Adrenal gland (tissue), 12 donors: ENCODE measurements around the gene TMEM120B. TPM values are rescaled to one million over a fixed set of nuclear protein-coding genes. Genes with fewer than 3 reads are reported as not detected.

Experiments
- DNase-seq, 7 donors: peaks; one replicate each; pipeline ENCODE4 v3.0.0-alpha.2; 2019 to 2020
- H3K27ac ChIP-seq, 5 donors: fragments of 200-600 bp; sonication (generic) in 4 of 5; 1 replicate in 3 of 5; 2 replicates in 2 of 5; pipeline versions ENCODE4 v1.5.1 to v1.8.0; 2016 to 2020; ENCODE audit warnings: mild to moderate bottlenecking in 1 of 5
- H3K27me3 ChIP-seq: fragments of 200-600 bp; 2 replicates; pipeline ENCODE4 v1.8.0; 2021
- H3K36me3 ChIP-seq, 2 donors: fragments of 200-600 bp; replicated peaks in 1 of 2; 1 replicate in 1 of 2; 2 replicates in 1 of 2; pipeline versions ENCODE4 v1.5.1 to v1.8.0; 2018 to 2022
- H3K4me1 ChIP-seq, 2 donors: fragments of 200-600 bp; replicated peaks in 1 of 2; 1 replicate in 1 of 2; 2 replicates in 1 of 2; pipeline versions ENCODE4 v1.5.1 to v1.8.0; 2018 to 2021
- H3K4me3 ChIP-seq, 4 donors: fragments of 200-600 bp; sonication (generic) in 3 of 4; one replicate each; pipeline ENCODE4 v1.5.1; 2016 to 2018
- H3K9me3 ChIP-seq, 3 donors: fragments of 200-600 bp; sonication (generic) in 1 of 3; replicated peaks in 1 of 3; 1 replicate in 2 of 3; 2 replicates in 1 of 3; pipeline versions ENCODE4 v1.5.1 to v1.8.0; 2016 to 2021
- POLR2A ChIP-seq, 2 donors: fragments of 450-650 bp; IDR thresholded peaks; one replicate each; pipeline ENCODE4 v1.6.1; 2017; ENCODE audit warnings: antibody characterized with exemption in 2 of 2, mild to moderate bottlenecking in 2 of 2, moderate library complexity in 1 of 2
- WGBS, 4 donors: extraction: QIAGEN DNeasy Blood & Tissue Kit in 2 of 4; methylation state at CpG; one replicate each; pipeline versions ENCODE4 v1.1.5 to v1.1.7; 2013 to 2017; 5-methylcytosine and 5-hydroxymethylcytosine counted together
- intact Hi-C, 2 donors: fragments of 100-400 bp; cut with DNase I; formaldehyde crosslinking; loops; one replicate each; pipeline versions ENCODE4 v1.14.1 to v1.15.0; 2022 to 2023
- polyA plus RNA-seq, 3 donors: library from polyadenylated mRNA; stranded (reverse); fragments of 200-250 nt in 2 of 3; fragments of 350-450 nt in 1 of 3; fragmentation: Illumina TruSeq in 1 of 3; extraction: RNeasy Lipid Tissue Mini Kit (QIAGEN cat#74804) in 1 of 3; gene quantifications; one replicate each; pipeline ENCODE4 v1.2.3, GENCODE V29; 2013 to 2014
- total RNA-seq, 9 donors: library from RNA; depleted of rRNA in 4 of 9; stranded (reverse); fragments of >200 nt in 4 of 9; fragments of 120-200 nt in 1 of 9; fragmentation: NEBNext Ultra II Directional in 1 of 9; extraction: Animal tissue kit (Norgen Biotek cat#: 25700) in 1 of 9; gene quantifications; one replicate each; pipeline versions ENCODE4 v1.1.0 to v1.2.4, GENCODE V29; 2013 to 2023
- TF ChIP-seq, protein P1 (sequence below), 6 experiments: fragments of 450-650 bp in 4 of 6; fragments of 200-600 bp in 2 of 6; sonication (generic) in 1 of 6; IDR thresholded peaks; 1 replicate in 5 of 6; 2 replicates in 1 of 6; pipeline versions ENCODE4 v1.5.1 to v1.8.0; 2016 to 2021; ENCODE audit warnings: antibody characterized with exemption in 6 of 6, mild to moderate bottlenecking in 2 of 6, moderate library complexity in 1 of 6
- donor health status: healthy with polysubstance abuse.
- donor health status: Bipolar disorder and iron deficiency.
- donor health status: DM: yes; HTN: yes; CAD: no.
- donor health status: DM: no; HTN: no; CAD: no.
- donor health status: DM: no; HTN: no; CAD: no.
- donor health status: DM: yes; HTN: yes; CAD: no.

The TMEM120B gene
- total and polyA plus RNA-seq, 12 donors = 4.6 to 19.7 (median 8.7) TPM

DNA sequence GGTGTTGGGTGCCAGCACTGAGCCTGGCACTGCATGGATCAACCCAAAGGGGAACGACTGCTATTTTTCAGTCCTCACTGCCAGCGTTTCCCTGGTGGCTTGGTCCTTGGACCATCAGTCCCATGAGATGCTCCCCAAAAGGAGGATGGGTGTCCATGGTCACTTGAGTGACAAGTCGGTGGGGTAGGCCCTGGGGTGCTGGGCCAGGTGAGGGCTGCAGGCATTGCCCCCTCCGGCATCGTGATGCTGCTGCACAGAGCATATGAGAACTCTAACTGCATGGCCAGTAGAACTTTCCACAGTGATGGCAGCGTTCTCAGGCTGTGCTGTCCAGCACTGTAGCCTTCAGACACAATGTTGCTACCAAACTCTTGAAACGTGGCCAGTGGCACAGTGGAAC is 107.5 kb downstream of the TMEM120B start:
- WGBS, 4 donors = 82 to 93% (median 89%) methylated on average over 5 to 7 of the region's 7 CpGs

DNA sequence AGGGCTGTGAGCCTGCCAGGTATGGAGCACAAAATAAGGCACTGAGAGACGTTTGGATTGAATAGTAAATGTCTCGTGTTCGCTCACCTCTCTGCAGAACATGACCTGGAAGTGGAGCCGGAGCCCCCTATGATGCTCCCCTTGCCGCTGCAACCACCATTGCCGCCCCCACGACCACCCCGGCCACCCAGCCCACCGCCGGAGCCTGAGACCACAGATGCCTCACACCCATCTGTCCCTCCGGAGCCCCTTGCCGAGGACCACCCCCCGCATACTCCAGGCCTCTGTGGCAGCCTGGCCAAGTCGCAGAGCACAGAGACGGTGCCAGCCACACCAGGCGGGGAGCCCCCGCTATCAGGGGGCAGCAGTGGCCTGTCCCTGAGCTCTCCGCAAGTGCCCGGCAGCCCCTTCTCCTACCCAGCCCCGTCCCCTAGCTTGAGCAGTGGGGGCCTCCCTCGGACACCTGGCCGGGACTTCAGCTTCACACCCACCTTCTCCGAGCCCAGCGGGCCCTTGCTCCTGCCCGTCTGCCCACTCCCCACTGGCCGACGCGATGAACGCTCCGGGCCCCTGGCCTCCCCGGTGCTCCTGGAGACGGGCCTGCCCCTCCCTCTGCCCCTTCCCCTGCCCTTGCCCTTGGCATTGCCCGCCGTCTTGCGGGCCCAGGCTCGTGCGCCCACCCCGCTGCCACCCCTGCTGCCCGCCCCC is 110.0 kb downstream of the TMEM120B start:
- Histone ChIP-seq H3K36me3 (peaks cover 0 to 83% of the 10 kb centered on the region in 2 donors), H3K4me3 (no peak overlapping the region), H3K27ac (no peak overlapping the region), H3K9me3 (no peaks in the 10 kb centered on the region), H3K4me1 (no peaks in the 10 kb centered on the region), H3K27me3 (no peaks in the 10 kb centered on the region)
- intact Hi-C loops = no loop called here
- TF ChIP-seq, protein P1, sequence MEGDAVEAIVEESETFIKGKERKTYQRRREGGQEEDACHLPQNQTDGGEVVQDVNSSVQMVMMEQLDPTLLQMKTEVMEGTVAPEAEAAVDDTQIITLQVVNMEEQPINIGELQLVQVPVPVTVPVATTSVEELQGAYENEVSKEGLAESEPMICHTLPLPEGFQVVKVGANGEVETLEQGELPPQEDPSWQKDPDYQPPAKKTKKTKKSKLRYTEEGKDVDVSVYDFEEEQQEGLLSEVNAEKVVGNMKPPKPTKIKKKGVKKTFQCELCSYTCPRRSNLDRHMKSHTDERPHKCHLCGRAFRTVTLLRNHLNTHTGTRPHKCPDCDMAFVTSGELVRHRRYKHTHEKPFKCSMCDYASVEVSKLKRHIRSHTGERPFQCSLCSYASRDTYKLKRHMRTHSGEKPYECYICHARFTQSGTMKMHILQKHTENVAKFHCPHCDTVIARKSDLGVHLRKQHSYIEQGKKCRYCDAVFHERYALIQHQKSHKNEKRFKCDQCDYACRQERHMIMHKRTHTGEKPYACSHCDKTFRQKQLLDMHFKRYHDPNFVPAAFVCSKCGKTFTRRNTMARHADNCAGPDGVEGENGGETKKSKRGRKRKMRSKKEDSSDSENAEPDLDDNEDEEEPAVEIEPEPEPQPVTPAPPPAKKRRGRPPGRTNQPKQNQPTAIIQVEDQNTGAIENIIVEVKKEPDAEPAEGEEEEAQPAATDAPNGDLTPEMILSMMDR (IDR thresholded peaks at IDR 0.05) = no peak
- TF ChIP-seq POLR2A (IDR thresholded peaks at IDR 0.05) = no peak
- peak in 1 of 7 donors; percentile 15 for DNase-seq
- WGBS, 4 donors = 85 to 90% (median 88%) methylated on average over 25 to 39 of the region's 39 CpGs

More for the DNA sequence above, 107.5 kb downstream of the TMEM120B start:
- no peaks in the 10 kb centered on the region for H3K27me3 ChIP-seq
- H3K27ac ChIP-seq = no peak overlapping the region
- intact Hi-C loops = no loop called here
- H3K9me3 ChIP-seq = no peaks in the 10 kb centered on the region
- H3K4me3 ChIP-seq = no peak overlapping the region
- no peaks in the 10 kb centered on the region for H3K4me1 ChIP-seq
- peaks cover 0 to 95% of the 10 kb centered on the region in 2 donors for H3K36me3 ChIP-seq
- peak in 1 of 7 donors; percentile 6 for DNase-seq
- no peak for TF ChIP-seq POLR2A (IDR thresholded peaks at IDR 0.05)
- TF ChIP-seq, protein P1 (IDR thresholded peaks at IDR 0.05) = no peak

DNA sequence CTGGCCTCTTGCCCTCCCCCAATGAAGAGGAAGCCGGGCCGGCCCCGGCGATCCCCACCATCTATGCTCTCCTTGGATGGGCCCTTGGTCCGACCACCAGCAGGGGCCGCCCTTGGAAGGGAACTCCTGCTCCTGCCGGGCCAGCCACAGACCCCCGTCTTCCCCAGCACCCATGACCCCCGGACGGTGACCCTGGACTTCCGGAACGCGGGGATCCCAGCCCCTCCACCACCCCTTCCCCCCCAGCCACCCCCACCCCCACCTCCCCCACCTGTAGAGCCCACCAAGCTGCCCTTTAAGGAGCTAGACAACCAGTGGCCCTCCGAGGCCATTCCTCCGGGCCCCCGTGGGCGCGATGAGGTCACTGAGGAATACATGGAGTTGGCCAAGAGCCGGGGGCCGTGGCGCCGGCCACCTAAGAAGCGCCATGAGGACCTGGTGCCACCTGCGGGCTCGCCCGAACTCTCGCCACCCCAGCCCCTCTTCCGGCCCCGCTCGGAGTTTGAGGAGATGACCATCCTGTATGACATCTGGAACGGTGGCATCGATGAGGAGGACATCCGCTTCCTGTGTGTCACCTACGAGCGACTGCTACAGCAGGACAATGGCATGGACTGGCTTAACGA is 110.7 kb downstream of the TMEM120B start:
- 84 to 94% (median 87%) methylated on average over 6 to 36 of the region's 36 CpGs for WGBS, 4 donors

DNA sequence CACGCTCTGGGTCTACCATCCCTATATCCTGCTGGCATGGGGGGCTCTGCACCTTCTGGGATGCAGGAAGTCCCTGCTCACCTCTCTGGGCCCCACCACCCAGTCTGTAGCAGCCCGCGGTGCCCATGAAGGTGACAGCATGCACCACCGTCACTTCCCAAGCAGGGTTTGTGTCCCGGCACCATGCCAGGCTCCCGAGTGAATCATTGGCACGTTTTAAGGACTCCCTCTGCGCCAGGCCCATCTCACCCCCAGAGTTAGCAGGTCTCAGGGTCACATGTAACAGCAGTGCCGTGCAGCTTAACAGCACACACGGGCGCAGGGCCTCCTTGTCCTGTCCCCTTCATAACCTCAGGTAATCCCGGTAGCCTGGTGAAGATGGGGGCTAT is 111.2 kb downstream of the TMEM120B start:
- TF ChIP-seq POLR2A (IDR thresholded peaks at IDR 0.05) = no peak
- TF ChIP-seq, protein P1 (IDR thresholded peaks at IDR 0.05) = no peak
- H3K36me3 ChIP-seq = peaks cover 0 to 83% of the 10 kb centered on the region in 2 donors
- 44 to 69% (median 46%) methylated on average over 7 to 12 of the region's 12 CpGs for WGBS, 4 donors
- H3K27me3 ChIP-seq = no peaks in the 10 kb centered on the region
- H3K9me3 ChIP-seq = no peaks in the 10 kb centered on the region
- peak overlapping the region in 1 of 5 donors; percentile 13 for H3K27ac ChIP-seq
- peak; percentile 58 to 90 (median 86) for DNase-seq
- intact Hi-C loops = no loop called here
- H3K4me3 ChIP-seq = no peak overlapping the region
- H3K4me1 ChIP-seq = no peaks in the 10 kb centered on the region

More for the DNA sequence above, 110.7 kb downstream of the TMEM120B start:
- H3K9me3 ChIP-seq = no peaks in the 10 kb centered on the region
- H3K27me3 ChIP-seq = no peaks in the 10 kb centered on the region
- peak in 2 of 7 donors; percentile 17 to 52 for DNase-seq
- no peaks in the 10 kb centered on the region for H3K4me1 ChIP-seq
- TF ChIP-seq, protein P1 (IDR thresholded peaks at IDR 0.05) = no peak
- TF ChIP-seq POLR2A (IDR thresholded peaks at IDR 0.05) = no peak
- intact Hi-C loops = no loop called here
- H3K27ac ChIP-seq = no peak overlapping the region
- peaks cover 0 to 83% of the 10 kb centered on the region in 2 donors for H3K36me3 ChIP-seq
- no peak overlapping the region for H3K4me3 ChIP-seq
